ENCODE results near the gene PRF1. TPM values are rescaled to one million over a fixed set of nuclear protein-coding genes. Genes with fewer than 3 reads are reported as not detected.

Gene PRF1
- total RNA-seq, 1 experiment from 2014 or later, result 6.4 TPM

GRCh38 chr10:70551971-70552422 is 50.5 kb downstream of the PRF1 start:
- peaks cover 11 to 20% of the 10 kb centered on the region in 2 experiments; a peak in 3 of 4 replicates for H3K36me3 ChIP-seq (ENCODE audit: control insufficient read depth in 1 of 2, insufficient read depth in 2 of 2, low read length in 2 of 2)
- intact Hi-C loops (cut with micrococcal nuclease), result loop anchor here (2.0 kb wide), 2 partner anchors 207 to 263 kb away; partner anchors contain the start of gene SGPL1
- no peak overlapping the region for H3K4me3 ChIP-seq (replicated peaks in 1 of 2; ENCODE audit: low read depth in 1 of 2, low read length in 2 of 2)
- H3K79me2 ChIP-seq (ENCODE audit: insufficient read depth, low read length), result no peaks in the 10 kb centered on the region
- H2AFZ ChIP-seq (ENCODE audit: low read depth, low read length, poor library complexity, severe bottlenecking), result no peak overlapping the region
- H4K20me1 ChIP-seq (ENCODE audit: insufficient read depth), result no peaks in the 10 kb centered on the region
- H3K9ac ChIP-seq (ENCODE audit: low read length), result no peak overlapping the region
- ChIA-PET CTCF (interaction anchor here (0.9 to 1.7 kb wide), 2 partner anchors 90 to 336 kb away, joined by 3 to 4 read pairs; partner anchors contain the start of gene PCBD1), POLR2A (no interaction called here), RAD21 (ENCODE audit: low non-redundant PET in 1 of 2, low total read pairs in 2 of 2, uncharacterized antibody in 2 of 2, unreplicated experiment in 2 of 2) (no interaction called here)
- H3K9me2 ChIP-seq (ENCODE audit: insufficient read depth), result no peaks in the 10 kb centered on the region
- ATAC-seq (no peak), DNase-seq (ENCODE audit: low read depth, low spot score) (no peak)
- BruUV-seq (replicated peaks), result no TSS peak
- TF ChIP-seq SIN3A (IDR thresholded peaks at IDR 0.05; ENCODE audit: low read depth), result no peak
- TF ChIP-seq RAD21 (IDR thresholded peaks at IDR 0.05; ENCODE audit: low read depth), result no peak
- TF ChIP-seq ZNF274 (IDR thresholded peaks at IDR 0.05; ENCODE audit: low read depth, low read length), result no peak
- TF ChIP-seq ZFX (IDR thresholded peaks at IDR 0.05), result no peak
- no peak for TF ChIP-seq TCF7L2 (IDR thresholded peaks at IDR 0.05; ENCODE audit: borderline replicate concordance, extremely low read depth, insufficient read depth, insufficient read length)
- TF ChIP-seq POLR2A (IDR thresholded peaks at IDR 0.05; ENCODE audit: borderline replicate concordance, extremely low read depth, insufficient read depth, insufficient read length), result no peak
- TF ChIP-seq POLR2AphosphoS5 (IDR thresholded peaks at IDR 0.05; ENCODE audit: low read depth, low read length), result no peak
- no peak for TF ChIP-seq CBX3 (IDR thresholded peaks at IDR 0.05; ENCODE audit: low read depth)
- no peak for TF ChIP-seq EGR1 (IDR thresholded peaks at IDR 0.05; ENCODE audit: low read depth)
- TF ChIP-seq EZH2phosphoT487 (IDR thresholded peaks at IDR 0.05; ENCODE audit: borderline replicate concordance), result no peak
- no peaks in the 10 kb centered on the region for H3K27me3 ChIP-seq (ENCODE audit: insufficient read depth, low read length)
- H3K4me2 ChIP-seq (ENCODE audit: low read length), result no peak overlapping the region
- H3K9me3 ChIP-seq (ENCODE audit: control insufficient read depth in 1 of 2, insufficient read depth in 1 of 2, low read depth in 1 of 2, low read length in 2 of 2), result no peaks in the 10 kb centered on the region
- peaks cover 4 to 57% of the 10 kb centered on the region in 2 experiments; a peak in 3 of 4 replicates for H3K4me1 ChIP-seq (ENCODE audit: control insufficient read depth in 1 of 2, insufficient read depth in 2 of 2, low read length in 2 of 2)
- H3K27ac ChIP-seq (ENCODE audit: low read depth, low read length), result no peak overlapping the region; the same call in 1 of the 2 replicates

DNA sequence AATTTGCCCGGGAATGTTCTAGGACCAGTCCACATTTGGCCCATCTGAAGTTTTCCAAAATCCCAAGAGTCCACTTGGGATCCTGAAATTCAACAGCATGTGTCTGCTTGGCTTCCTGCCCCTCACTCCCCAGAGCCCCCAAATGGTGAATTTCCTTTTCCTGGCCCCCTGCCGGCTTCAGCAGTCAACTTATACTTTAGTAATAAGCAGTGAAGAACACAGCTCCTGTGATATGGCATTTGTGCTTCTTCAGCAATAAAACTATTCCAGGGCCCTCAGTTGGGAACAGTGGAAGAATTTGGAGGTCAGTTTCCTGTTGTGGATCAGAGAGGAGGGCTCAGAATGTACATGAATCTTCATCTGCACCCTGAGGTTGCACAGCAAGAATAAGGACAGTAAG is 51.1 kb downstream of the PRF1 start:
- ATAC-seq, result no peak
- H3K4me1 ChIP-seq (ENCODE audit: control insufficient read depth in 1 of 2, insufficient read depth in 2 of 2, low read length in 2 of 2), result peaks cover 4 to 52% of the 10 kb centered on the region in 2 experiments; a peak in 3 of 4 replicates
- no peak for DNase-seq (ENCODE audit: low read depth, low spot score)
- H3K36me3 ChIP-seq (ENCODE audit: control insufficient read depth in 1 of 2, insufficient read depth in 2 of 2, low read length in 2 of 2), result peaks cover 12 to 20% of the 10 kb centered on the region in 2 experiments; a peak in 3 of 4 replicates
- no peak overlapping the region for H3K4me2 ChIP-seq (ENCODE audit: low read length)
- H3K9me3 ChIP-seq (ENCODE audit: control insufficient read depth in 1 of 2, insufficient read depth in 1 of 2, low read depth in 1 of 2, low read length in 2 of 2), result no peaks in the 10 kb centered on the region
- RAD21 ChIA-PET (ENCODE audit: low non-redundant PET in 1 of 2, low total read pairs in 2 of 2, uncharacterized antibody in 2 of 2, unreplicated experiment in 2 of 2), result no interaction called here
- H3K27me3 ChIP-seq (ENCODE audit: insufficient read depth, low read length), result no peaks in the 10 kb centered on the region
- no peaks in the 10 kb centered on the region for H3K79me2 ChIP-seq (ENCODE audit: insufficient read depth, low read length)
- no peaks in the 10 kb centered on the region for H4K20me1 ChIP-seq (ENCODE audit: insufficient read depth)
- no peak overlapping the region for H3K27ac ChIP-seq (ENCODE audit: low read depth, low read length)
- no peak overlapping the region for H3K9ac ChIP-seq (ENCODE audit: low read length)
- H3K4me3 ChIP-seq (replicated peaks in 1 of 2; ENCODE audit: low read depth in 1 of 2, low read length in 2 of 2), result no peak overlapping the region
- CTCF ChIA-PET, result interaction anchor here (0.9 to 1.7 kb wide), 2 partner anchors 90 to 336 kb away, joined by 3 to 4 read pairs; partner anchors contain the start of gene PCBD1
- H2AFZ ChIP-seq (ENCODE audit: low read depth, low read length, poor library complexity, severe bottlenecking), result no peak overlapping the region
- intact Hi-C loops (cut with micrococcal nuclease), result loop anchor here (2.0 kb wide), 2 partner anchors 207 to 263 kb away; partner anchors contain the start of gene SGPL1
- BruUV-seq (replicated peaks), result no TSS peak
- POLR2A ChIA-PET, result no interaction called here
- H3K9me2 ChIP-seq (ENCODE audit: insufficient read depth), result no peaks in the 10 kb centered on the region
- TF ChIP-seq RAD21 (IDR thresholded peaks at IDR 0.05; ENCODE audit: low read depth) (no peak), CEBPB (IDR thresholded peaks at IDR 0.05; ENCODE audit: low read depth) (no peak), ZBTB33 (IDR thresholded peaks at IDR 0.05; ENCODE audit: extremely low read depth, insufficient replicate concordance, low read length) (no peak), YY1 (IDR thresholded peaks at IDR 0.05; ENCODE audit: extremely low read depth, insufficient replicate concordance, low read depth, low read length) (no peak), FOSL1 (IDR thresholded peaks at IDR 0.05; ENCODE audit: low read depth) (no peak), EZH2phosphoT487 (IDR thresholded peaks at IDR 0.05; ENCODE audit: borderline replicate concordance) (no peak), TCF7L2 (IDR thresholded peaks at IDR 0.05; ENCODE audit: borderline replicate concordance, extremely low read depth, insufficient read depth, insufficient read length) (no peak), POLR2AphosphoS5 (IDR thresholded peaks at IDR 0.05; ENCODE audit: low read depth, low read length) (no peak), SP1 (IDR thresholded peaks at IDR 0.05; ENCODE audit: low read depth) (no peak), EZH2 (IDR thresholded peaks at IDR 0.05) (no peak), SIN3A (IDR thresholded peaks at IDR 0.05; ENCODE audit: low read depth) (no peak), SRF (IDR thresholded peaks at IDR 0.05; ENCODE audit: low read depth) (no peak)
- TF ChIP-seq, protein P1, sequence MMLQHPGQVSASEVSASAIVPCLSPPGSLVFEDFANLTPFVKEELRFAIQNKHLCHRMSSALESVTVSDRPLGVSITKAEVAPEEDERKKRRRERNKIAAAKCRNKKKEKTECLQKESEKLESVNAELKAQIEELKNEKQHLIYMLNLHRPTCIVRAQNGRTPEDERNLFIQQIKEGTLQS (IDR thresholded peaks at IDR 0.05), result no peak
